ENCODE measurements around the gene PTPRG.

Gene PTPRG

GRCh38 chr3:62133015-62133414 is 571.6 kb downstream of the PTPRG start:
- DNase-seq: no peak

- DNase-seq: no peak
Measured at GRCh38 chr3:62134061-62134496, 572.7 kb downstream of the PTPRG start.

- DNase-seq: no peak
Measured at GRCh38 chr3:62135741-62136140, 574.4 kb downstream of the PTPRG start.

- no peak for DNase-seq
Measured at GRCh38 chr3:62139957-62140356, 578.6 kb downstream of the PTPRG start.

GRCh38 chr3:62142331-62143085 is 581.1 kb downstream of the PTPRG start:
- no peak for DNase-seq

GRCh38 chr3:62143843-62144450 is 582.6 kb downstream of the PTPRG start:
- DNase-seq: no peak

GRCh38 chr3:62144482-62144881 is 583.1 kb downstream of the PTPRG start:
- no peak for DNase-seq

GRCh38 chr3:62145086-62145757 is 583.9 kb downstream of the PTPRG start:
- no peak for DNase-seq

- DNase-seq: no peak
Measured at GRCh38 chr3:62149539-62149938, 588.2 kb downstream of the PTPRG start.

- no peak for DNase-seq
Measured at GRCh38 chr3:62149962-62150361, 588.6 kb downstream of the PTPRG start.

- no peak for DNase-seq
Measured at GRCh38 chr3:62151591-62151990, 590.2 kb downstream of the PTPRG start.

- no peak for DNase-seq
Measured at GRCh38 chr3:62153231-62153630, 591.9 kb downstream of the PTPRG start.

GRCh38 chr3:62154457-62155148 is 593.2 kb downstream of the PTPRG start:
- DNase-seq: no peak

GRCh38 chr3:62159056-62159708 is 597.8 kb downstream of the PTPRG start:
- DNase-seq: no peak

GRCh38 chr3:62159709-62160092 is 598.3 kb downstream of the PTPRG start:
- no peak for DNase-seq

GRCh38 chr3:62161371-62161770 is 600.0 kb downstream of the PTPRG start:
- DNase-seq: no peak

GRCh38 chr3:62164196-62164595 is 602.8 kb downstream of the PTPRG start:
- DNase-seq: no peak

- DNase-seq: no peak
Measured at GRCh38 chr3:62164746-62165145, 603.4 kb downstream of the PTPRG start.

- DNase-seq: no peak
Measured at GRCh38 chr3:62167566-62168262, 606.3 kb downstream of the PTPRG start.

GRCh38 chr3:62168356-62168755 is 607.0 kb downstream of the PTPRG start:
- DNase-seq: no peak

GRCh38 chr3:62169906-62170660 is 608.7 kb downstream of the PTPRG start:
- DNase-seq: no peak

Measured in cerebellar nuclear complex (tissue), 1 donor.